GM12891 (cell line): ENCODE results near the gene SPOP.

Experiments
- POLR2A ChIP-seq: IDR thresholded peaks from 2 replicates; pipeline ENCODE4 v1.6.1; 2011; ENCODE audit warnings: low read depth, low read length, control low read depth
- POLR2AphosphoS5 ChIP-seq: IDR thresholded peaks from 2 replicates; pipeline ENCODE4 v1.6.1; 2011; ENCODE audit warnings: low read depth, low read length, control low read depth

DNA sequence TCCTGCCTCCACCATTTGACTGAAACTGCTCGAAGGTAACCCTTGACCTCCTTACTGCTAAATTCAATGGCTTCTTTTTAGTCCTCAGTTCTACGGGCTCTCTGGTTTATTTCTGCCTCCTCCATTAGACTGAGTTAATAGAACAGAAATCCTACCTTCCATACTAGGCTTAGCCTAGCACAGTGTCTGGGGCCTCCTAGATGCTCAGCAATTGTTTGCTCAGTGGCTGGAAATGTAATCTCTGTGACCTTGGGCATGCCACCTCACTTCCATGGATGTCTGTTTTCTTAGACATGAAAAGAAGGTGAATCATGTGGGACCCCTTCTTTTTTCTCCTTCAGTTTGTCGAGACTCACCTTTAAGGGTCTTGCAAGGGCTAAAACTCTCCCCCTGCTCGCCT lies 82.6 kb downstream of the SPOP start:
- no peak for TF ChIP-seq POLR2A
- no peak for TF ChIP-seq POLR2AphosphoS5
